ENCODE data around the gene COX4I2.

DNA sequence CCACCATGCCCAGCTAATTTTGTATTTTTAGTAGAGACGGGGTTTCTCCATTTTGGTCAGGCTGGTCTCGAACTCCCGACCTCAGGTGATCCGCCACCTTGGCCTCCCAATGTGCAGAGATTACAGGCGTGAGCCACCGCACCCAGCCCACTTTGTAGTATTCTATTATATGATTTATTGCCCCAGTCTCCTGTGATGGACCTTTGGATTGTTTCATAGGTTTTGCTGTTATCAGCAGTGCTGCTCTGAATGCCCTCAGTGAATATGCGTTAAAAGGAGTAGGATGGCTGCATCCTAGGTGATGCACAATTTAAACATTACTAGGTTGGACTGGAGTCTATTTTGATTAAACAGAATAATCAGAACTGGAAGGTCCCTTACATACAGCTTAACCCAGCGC lies 22.3 kb upstream of the COX4I2 start:
- TF ChIP-seq, protein P1, sequence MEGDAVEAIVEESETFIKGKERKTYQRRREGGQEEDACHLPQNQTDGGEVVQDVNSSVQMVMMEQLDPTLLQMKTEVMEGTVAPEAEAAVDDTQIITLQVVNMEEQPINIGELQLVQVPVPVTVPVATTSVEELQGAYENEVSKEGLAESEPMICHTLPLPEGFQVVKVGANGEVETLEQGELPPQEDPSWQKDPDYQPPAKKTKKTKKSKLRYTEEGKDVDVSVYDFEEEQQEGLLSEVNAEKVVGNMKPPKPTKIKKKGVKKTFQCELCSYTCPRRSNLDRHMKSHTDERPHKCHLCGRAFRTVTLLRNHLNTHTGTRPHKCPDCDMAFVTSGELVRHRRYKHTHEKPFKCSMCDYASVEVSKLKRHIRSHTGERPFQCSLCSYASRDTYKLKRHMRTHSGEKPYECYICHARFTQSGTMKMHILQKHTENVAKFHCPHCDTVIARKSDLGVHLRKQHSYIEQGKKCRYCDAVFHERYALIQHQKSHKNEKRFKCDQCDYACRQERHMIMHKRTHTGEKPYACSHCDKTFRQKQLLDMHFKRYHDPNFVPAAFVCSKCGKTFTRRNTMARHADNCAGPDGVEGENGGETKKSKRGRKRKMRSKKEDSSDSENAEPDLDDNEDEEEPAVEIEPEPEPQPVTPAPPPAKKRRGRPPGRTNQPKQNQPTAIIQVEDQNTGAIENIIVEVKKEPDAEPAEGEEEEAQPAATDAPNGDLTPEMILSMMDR (IDR thresholded peaks at IDR 0.05; ENCODE audit: control extremely low read depth in 1 of 3, insufficient read depth in 1 of 3, low read depth in 1 of 3, low read length in 3 of 3): no peak
- TF ChIP-seq POLR2AphosphoS5 (IDR thresholded peaks at IDR 0.05; ENCODE audit: low read depth, low read length) (no peak), JUND (IDR thresholded peaks at IDR 0.05; ENCODE audit: low read length) (no peak), RAD21 (IDR thresholded peaks at IDR 0.05 in 1 of 2, conservative IDR thresholded peaks at IDR 0.05 in 1 of 2; ENCODE audit: low read depth in 2 of 2, low read length in 2 of 2) (no peak), POLR2A (IDR thresholded peaks at IDR 0.05; ENCODE audit: control extremely low read depth in 1 of 2, low read depth in 2 of 2, low read length in 2 of 2) (no peak), TAF1 (IDR thresholded peaks at IDR 0.05; ENCODE audit: low read depth, low read length) (no peak)

All from H1 (cell line).